GM12801 (cell line): ENCODE results near the gene GON4L.

Experiments used
- CTCF ChIP-seq: IDR thresholded peaks from one replicate; pipeline ENCODE4 v1.5.1; 2011; ENCODE audit warnings: control low read depth; ENCODE audit not compliant: insufficient read length; ENCODE audit errors: extremely low read depth

GON4L gene

GRCh38 chr1:155761736-155762405 lies 95.1 kb downstream of the GON4L start:
- no peak for TF ChIP-seq CTCF

GRCh38 chr1:155760751-155761475 lies 96.1 kb downstream of the GON4L start:
- TF ChIP-seq CTCF: no peak

- no peak for TF ChIP-seq CTCF
Observed at GRCh38 chr1:155759966-155760630, 96.9 kb downstream of the GON4L start.

GRCh38 chr1:155744711-155745283 lies 112.2 kb downstream of the GON4L start:
- no peak for TF ChIP-seq CTCF

- TF ChIP-seq CTCF: no peak
Observed at GRCh38 chr1:155741908-155742307, 115.1 kb downstream of the GON4L start.

- TF ChIP-seq CTCF: no peak
Observed at GRCh38 chr1:155740995-155741394, 116.0 kb downstream of the GON4L start.
